GM23248 (cell line): ENCODE measurements around the gene DHX29. TPM values are rescaled to one million over a fixed set of nuclear protein-coding genes. Genes with fewer than 3 reads are reported as not detected.

Experiments
- DNase-seq: peaks from one replicate; pipeline ENCODE4 v3.0.0-alpha.2; 2015
- H2AFZ ChIP-seq: fragments of 200-600 bp; sonication (generic); 2 replicates; pipeline ENCODE4 v1.6.1; 2016; ENCODE audit warnings: antibody characterized with exemption
- H3F3A ChIP-seq: fragments of 200-600 bp; sonication (generic); 2 replicates; pipeline ENCODE4 v1.6.1; 2016; ENCODE audit warnings: mild to moderate bottlenecking, antibody characterized with exemption, mixed run types; ENCODE audit not compliant: insufficient read depth
- H3K27ac ChIP-seq: fragments of 200-600 bp; sonication (generic); 2 replicates; pipeline ENCODE4 v1.5.1; 2016; ENCODE audit warnings: mild to moderate bottlenecking
- H3K27me3 ChIP-seq: fragments of 200-600 bp; sonication (generic); replicated peaks from 2 replicates; pipeline ENCODE4 v1.6.1; 2016; ENCODE audit warnings: mild to moderate bottlenecking; ENCODE audit not compliant: insufficient read depth
- H3K36me3 ChIP-seq: fragments of 200-600 bp; sonication (generic); 2 replicates; pipeline ENCODE4 v1.6.1; 2016; ENCODE audit warnings: low read depth, mild to moderate bottlenecking
- H3K4me1 ChIP-seq: fragments of 200-600 bp; sonication (generic); 2 replicates; pipeline ENCODE4 v1.6.1; 2016; ENCODE audit warnings: mild to moderate bottlenecking; ENCODE audit not compliant: insufficient read depth
- H3K4me2 ChIP-seq: fragments of 200-600 bp; sonication (generic); one replicate; pipeline ENCODE4 v1.6.1; 2016; ENCODE audit warnings: mild to moderate bottlenecking; ENCODE audit not compliant: unreplicated experiment
- H3K4me3 ChIP-seq: fragments of 200-600 bp; sonication (generic); 2 replicates; pipeline ENCODE4 v1.5.1; 2016; ENCODE audit warnings: mild to moderate bottlenecking
- H3K79me2 ChIP-seq: fragments of 200-600 bp; sonication (generic); 2 replicates; pipeline ENCODE4 v1.6.1; 2016; ENCODE audit warnings: mild to moderate bottlenecking; ENCODE audit not compliant: insufficient read depth
- H3K9ac ChIP-seq: fragments of 200-600 bp; sonication (generic); 2 replicates; pipeline ENCODE4 v1.6.1; 2016; ENCODE audit warnings: mild to moderate bottlenecking
- H3K9me2 ChIP-seq: fragments of 200-600 bp; sonication (generic); 2 replicates; pipeline ENCODE4 v1.6.1; 2016; ENCODE audit warnings: mixed run types, mild to moderate bottlenecking, moderate library complexity; ENCODE audit not compliant: insufficient read depth
- H3K9me3 ChIP-seq: fragments of 200-600 bp; sonication (generic); one replicate; pipeline ENCODE4 v1.6.1; 2017; ENCODE audit warnings: low read depth
- H4K20me1 ChIP-seq: fragments of 200-600 bp; sonication (generic); 2 replicates; pipeline ENCODE4 v1.6.0; 2016; ENCODE audit not compliant: insufficient read depth
- EZH2 ChIP-seq: fragments of 200-600 bp; sonication (generic); IDR thresholded peaks from 2 replicates; pipeline ENCODE4 v1.6.1; 2018; ENCODE audit warnings: antibody characterized with exemption, mild to moderate bottlenecking; ENCODE audit not compliant: insufficient read depth, poor library complexity, severe bottlenecking
- EZH2phosphoT487 ChIP-seq: fragments of 200-600 bp; sonication (generic); IDR thresholded peaks from 2 replicates; pipeline ENCODE4 v1.6.1; 2018; ENCODE audit warnings: antibody characterized with exemption, moderate library complexity, mild to moderate bottlenecking, low read depth; ENCODE audit not compliant: insufficient read depth
- WGBS, 2 experiments: methylation state at CpG; one replicate each; pipeline ENCODE4 v1.1.6; 2015 to 2017; ENCODE audit warnings: low lambda C conversion rate in 2 of 2, low coverage in 1 of 2; ENCODE audit errors: missing lambda C conversion rate in 2 of 2; 5-methylcytosine and 5-hydroxymethylcytosine counted together
- in situ Hi-C: fragments of 300-500 bp; cut with MboI; formaldehyde crosslinking; loops from 2 replicates; pipeline ENCODE4 v1.15.0; 2020
- polyA plus RNA-seq: library from polyadenylated mRNA; unstranded; fragments of >200 nt; fragmentation: Nextera tagmentation; extraction: Ambion mirVana; gene quantifications from 2 replicates; pipeline ENCODE4 v1.2.1, GENCODE V29; 2016
- total RNA-seq: library from RNA; depleted of rRNA; stranded (reverse); fragments of >200 nt; shearing (Covaris generic); gene quantifications from 2 replicates; pipeline ENCODE4 v1.2.3, GENCODE V29; 2014

DHX29 gene
- total and polyA plus RNA-seq, 2 experiments from 2014 or later: 35.8 to 65.6 TPM

DNA sequence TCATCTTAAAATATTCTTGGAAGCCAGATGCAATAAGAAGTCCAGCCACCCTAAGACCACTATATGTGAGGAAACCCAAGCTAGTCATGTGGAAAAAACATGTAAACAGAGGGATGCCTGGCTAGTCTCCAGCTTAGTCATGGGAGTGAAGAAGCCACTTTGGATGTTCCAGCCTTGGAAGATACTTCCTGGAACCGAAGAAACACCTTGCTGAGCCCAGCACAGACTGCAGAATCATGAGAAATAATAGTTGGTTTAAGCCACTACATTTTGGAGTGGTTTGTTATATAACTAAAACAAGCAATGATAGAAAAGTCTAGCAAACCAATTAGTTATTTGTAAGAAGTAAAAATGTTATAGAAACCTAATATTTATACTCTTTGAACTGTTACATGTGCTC, 12.6 kb downstream of the DHX29 start:
- H3K36me3 ChIP-seq: peaks cover 82% of the 10 kb centered on the region
- in situ Hi-C loops: no loop called here

DNA sequence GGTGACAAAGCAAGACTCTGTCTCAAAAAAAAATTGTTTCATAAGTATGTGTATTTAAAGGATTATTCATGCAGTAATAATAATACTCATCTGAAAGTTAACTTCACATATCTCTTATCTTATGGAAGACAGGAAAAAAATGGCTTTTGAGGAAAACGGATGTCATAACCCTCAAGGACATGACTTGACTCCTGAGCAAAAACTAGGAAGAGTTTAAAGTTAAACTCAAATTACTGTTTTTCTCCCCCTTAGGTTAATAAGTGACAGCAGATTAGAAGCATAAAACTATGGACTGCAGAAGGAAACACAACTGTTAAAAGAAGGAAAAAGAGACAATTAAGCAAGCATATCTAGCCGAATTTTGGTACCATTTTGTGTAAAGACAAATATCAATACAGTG, 16.5 kb downstream of the DHX29 start:
- Histone ChIP-seq H3K79me2 (peaks cover 42% of the 10 kb centered on the region), H3K9ac (no peak overlapping the region), H3K4me1 (no peaks in the 10 kb centered on the region), H3K9me3 (peaks cover 5% of the 10 kb centered on the region), H3K4me3 (no peak overlapping the region), H3K4me2 (no peak overlapping the region), H3K27me3 (no peaks in the 10 kb centered on the region), H4K20me1 (no peaks in the 10 kb centered on the region), H3F3A (peaks cover 4% of the 10 kb centered on the region; the same call in 1 of the 2 replicates), H3K36me3 (peaks cover 84% of the 10 kb centered on the region), H2AFZ (no peak overlapping the region), H3K9me2 (no peaks in the 10 kb centered on the region), H3K27ac (no peak overlapping the region)
- 87 to 89% methylated on average over 2 of the region's 2 CpGs for WGBS, 2 experiments
- no peak for DNase-seq
- no peak for TF ChIP-seq EZH2phosphoT487
- TF ChIP-seq EZH2: no peak
- in situ Hi-C loops: no loop called here

More for the DNA sequence above, 12.6 kb downstream of the DHX29 start:
- Histone ChIP-seq H3K27me3 (no peaks in the 10 kb centered on the region), H3K4me3 (no peak overlapping the region), H3K9ac (no peak overlapping the region), H4K20me1 (no peaks in the 10 kb centered on the region), H3K9me2 (no peaks in the 10 kb centered on the region), H2AFZ (no peak overlapping the region), H3K9me3 (peaks cover 5% of the 10 kb centered on the region), H3K27ac (no peak overlapping the region), H3K79me2 (peaks cover 81% of the 10 kb centered on the region), H3K4me1 (no peaks in the 10 kb centered on the region), H3K4me2 (no peak overlapping the region), H3F3A (peaks cover 4% of the 10 kb centered on the region; the same call in 1 of the 2 replicates)
- WGBS, 2 experiments: 90 to 93% methylated on average over 1 of the region's 1 CpG
- TF ChIP-seq EZH2phosphoT487: no peak
- TF ChIP-seq EZH2: no peak
- no peak for DNase-seq

DNA sequence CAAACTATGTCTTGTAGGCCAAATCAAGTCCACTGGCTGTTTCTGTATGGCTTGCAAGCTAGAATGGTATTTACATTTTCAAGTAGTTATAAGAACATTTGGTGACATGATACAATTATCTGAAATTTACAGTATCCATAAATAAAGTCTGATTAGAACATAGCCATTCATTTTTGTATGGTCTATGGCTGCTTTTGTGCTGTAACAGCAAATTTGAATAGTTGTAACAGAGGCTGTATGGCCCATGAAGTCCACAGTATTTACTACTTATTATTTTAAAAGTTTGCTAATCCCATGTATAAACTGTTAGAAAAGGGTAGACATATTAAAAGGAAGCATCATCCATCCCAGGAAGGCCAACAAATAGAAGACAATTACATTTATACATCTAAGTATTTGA, 17.7 kb downstream of the DHX29 start:
- H3K9ac ChIP-seq: no peak overlapping the region
- H2AFZ ChIP-seq: no peak overlapping the region
- peaks cover 82% of the 10 kb centered on the region for H3K36me3 ChIP-seq
- peaks cover 4% of the 10 kb centered on the region; the same call in 1 of the 2 replicates for H3F3A ChIP-seq
- no peaks in the 10 kb centered on the region for H3K27me3 ChIP-seq
- H3K9me2 ChIP-seq: no peaks in the 10 kb centered on the region
- H3K79me2 ChIP-seq: peaks cover 30% of the 10 kb centered on the region
- in situ Hi-C loops: no loop called here
- TF ChIP-seq EZH2 (no peak), EZH2phosphoT487 (no peak)
- no peaks in the 10 kb centered on the region for H3K4me1 ChIP-seq
- H3K4me2 ChIP-seq: no peak overlapping the region
- H4K20me1 ChIP-seq: no peaks in the 10 kb centered on the region
- peaks cover under 1% of the 10 kb centered on the region for H3K9me3 ChIP-seq
- H3K27ac ChIP-seq: no peak overlapping the region
- DNase-seq: no peak
- no peak overlapping the region for H3K4me3 ChIP-seq

DNA sequence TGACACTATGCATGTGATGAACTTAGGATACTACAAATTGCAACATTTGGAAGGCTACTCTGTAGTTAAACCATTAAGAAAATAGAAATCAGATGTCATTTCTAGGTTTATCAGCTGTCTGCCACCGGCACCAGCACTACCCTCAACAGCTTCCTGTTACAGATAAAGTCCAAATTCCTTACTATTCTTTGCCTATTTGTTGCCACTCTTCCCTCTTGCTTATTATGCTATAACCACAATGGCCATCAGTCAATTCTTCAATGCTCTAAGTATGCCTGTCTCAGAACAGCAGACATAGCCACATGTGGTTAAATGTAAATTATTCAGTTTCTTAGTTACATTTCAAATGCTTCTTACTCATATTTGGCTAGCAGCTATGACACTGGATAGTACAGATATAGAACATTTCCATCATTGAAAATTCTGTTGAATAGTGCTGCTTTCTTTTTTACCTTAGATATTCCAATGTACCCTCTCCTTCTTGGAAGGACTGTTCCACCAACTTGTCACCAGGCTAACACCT, 21.0 kb downstream of the DHX29 start:
- peaks cover 15% of the 10 kb centered on the region for H3K79me2 ChIP-seq
- H3K4me1 ChIP-seq: no peaks in the 10 kb centered on the region
- DNase-seq: no peak
- whole genome bisulfite sequencing, 2 experiments: 38 to 52% methylated on average over 1 of the region's 1 CpG
- H3F3A ChIP-seq: 0 out of 2 replicates have a peak, but pooled peaks cover 5% of the 10 kb centered on the region
- peaks cover 74% of the 10 kb centered on the region for H3K36me3 ChIP-seq
- H3K4me3 ChIP-seq: no peak overlapping the region
- H2AFZ ChIP-seq: no peak overlapping the region
- H3K9me2 ChIP-seq: no peaks in the 10 kb centered on the region
- in situ Hi-C loops: no loop called here
- H4K20me1 ChIP-seq: no peaks in the 10 kb centered on the region
- H3K9ac ChIP-seq: no peak overlapping the region
- H3K27ac ChIP-seq: no peak overlapping the region
- no peaks in the 10 kb centered on the region for H3K27me3 ChIP-seq
- H3K4me2 ChIP-seq: no peak overlapping the region
- TF ChIP-seq EZH2phosphoT487: no peak
- TF ChIP-seq EZH2: no peak
- no peaks in the 10 kb centered on the region for H3K9me3 ChIP-seq
